HG03521 (cell line): ENCODE results near the gene CAPRIN1.
"Not testable (repeated sequence)": the region's sequence is repeated elsewhere in the genome, so short reads cannot be mapped to it uniquely, and the experiment has no call there.

Experiments used
- ATAC-seq: cut with Tn5 transposase; IDR thresholded peaks from one replicate; pipeline ENCODE4 v1.9.1; 2021; ENCODE audit warnings: mild to moderate bottlenecking, moderate library complexity; ENCODE audit not compliant: unreplicated experiment

Gene CAPRIN1

GRCh38 chr11:34050581-34051348, 766 bp upstream of the CAPRIN1 start:
- ATAC-seq: no peak

- ATAC-seq: peak; percentile 56
Measured at GRCh38 chr11:34052036-34052607, 591 bp downstream of the CAPRIN1 start.

- ATAC-seq: no peak
Measured at GRCh38 chr11:34052608-34053160, 1.2 kb downstream of the CAPRIN1 start.

- peak; percentile 28 for ATAC-seq
Measured at GRCh38 chr11:34053161-34053686, 1.7 kb downstream of the CAPRIN1 start.

GRCh38 chr11:34054351-34054750, 2.8 kb downstream of the CAPRIN1 start:
- ATAC-seq: not testable (repeated sequence)

- no peak for ATAC-seq
Measured at GRCh38 chr11:34055218-34056000, 3.9 kb downstream of the CAPRIN1 start.

GRCh38 chr11:34056672-34057071, 5.1 kb downstream of the CAPRIN1 start:
- no peak for ATAC-seq

GRCh38 chr11:34063061-34063795, 11.7 kb downstream of the CAPRIN1 start:
- ATAC-seq: no peak

- ATAC-seq: no peak
Measured at GRCh38 chr11:34064291-34064690, 12.8 kb downstream of the CAPRIN1 start.

- ATAC-seq: no peak
Measured at GRCh38 chr11:34065505-34066203, 14.1 kb downstream of the CAPRIN1 start.

- ATAC-seq: not testable (repeated sequence)
Measured at GRCh38 chr11:34066766-34067165, 15.2 kb downstream of the CAPRIN1 start.

GRCh38 chr11:34067383-34068065, 16.0 kb downstream of the CAPRIN1 start:
- ATAC-seq: no peak

- no peak for ATAC-seq
Measured at GRCh38 chr11:34068111-34068510, 16.6 kb downstream of the CAPRIN1 start.

GRCh38 chr11:34071306-34071705, 19.8 kb downstream of the CAPRIN1 start:
- not testable (repeated sequence) for ATAC-seq

- no peak for ATAC-seq
Measured at GRCh38 chr11:34072041-34072440, 20.5 kb downstream of the CAPRIN1 start.

- ATAC-seq: no peak
Measured at GRCh38 chr11:34072832-34073231, 21.3 kb downstream of the CAPRIN1 start.

- no peak for ATAC-seq
Measured at GRCh38 chr11:34074391-34074790, 22.9 kb downstream of the CAPRIN1 start.

GRCh38 chr11:34075178-34075820, 23.8 kb downstream of the CAPRIN1 start:
- ATAC-seq: no peak

GRCh38 chr11:34080609-34081008, 29.1 kb downstream of the CAPRIN1 start:
- no peak for ATAC-seq
